ENCODE measurements around the gene MYBPC2. TPM values are rescaled to one million over a fixed set of nuclear protein-coding genes. Genes with fewer than 3 reads are reported as not detected.

The MYBPC2 gene
- total and polyA plus RNA-seq, 2 of the 4 experiments (the other 2 are of a cell fraction) = not detected

GRCh38 chr19:50515168-50515561 lies 82.5 kb downstream of the MYBPC2 start:
- ATAC-seq (ENCODE audit: low read depth) = no peak
- TF ChIP-seq RCOR1 (IDR thresholded peaks at IDR 0.05; ENCODE audit: insufficient replicate concordance, low read length) (no peak), NFE2L2 (IDR thresholded peaks at IDR 0.05; ENCODE audit: low read depth, low read length) (no peak)
- no peak overlapping the region for H2BK120ac ChIP-seq (ENCODE audit: low read depth, low read length)
- H2BK15ac ChIP-seq (ENCODE audit: low read depth, low read length) = no peak overlapping the region
- peaks cover 5 to 7% of the 10 kb centered on the region in 2 experiments; a peak in 3 of 4 replicates for H3K79me1 ChIP-seq (ENCODE audit: low read depth in 1 of 2, low read length in 2 of 2)
- H2BK20ac ChIP-seq (ENCODE audit: low read depth, low read length) = no peak overlapping the region
- no peak overlapping the region for H4K91ac ChIP-seq (ENCODE audit: insufficient read depth, low read depth, low read length)
- dilution Hi-C loops (cut with HindIII; ENCODE audit: low sequenced_read_pairs, unreplicated experiment) (no loop called here), in situ Hi-C loops (cut with MboI; ENCODE audit: low sequenced_read_pairs) (no loop called here), intact Hi-C loops (cut with micrococcal nuclease) (no loop called here)
- H2AFZ ChIP-seq (replicated peaks; ENCODE audit: low read length, poor library complexity) = no peak overlapping the region
- no peak overlapping the region for H3K9ac ChIP-seq (ENCODE audit: low read depth, low read length)
- no peaks in the 10 kb centered on the region for H3K9me3 ChIP-seq (ENCODE audit: control insufficient read depth, insufficient read depth, low read length)
- H3K4me2 ChIP-seq (ENCODE audit: low read depth, low read length) = no peak overlapping the region
- no peak overlapping the region for H2AK5ac ChIP-seq (ENCODE audit: low read depth, low read length)
- H3K18ac ChIP-seq (ENCODE audit: low read depth, low read length) = no peak overlapping the region
- DNase-seq = no peak
- WGBS, 2 experiments (ENCODE audit: extremely low coverage in 2 of 2, insufficient read length in 1 of 2) = 62% methylated on average over 3 of the region's 11 CpGs; no CpG with 5 or more reads in 1 of the 2 experiments
- no peak overlapping the region for H3K23ac ChIP-seq (ENCODE audit: low read depth, low read length)
- ChIA-PET POLR2A (ENCODE audit: unreplicated experiment) (no interaction called here), CTCF (no interaction called here)
- no peak overlapping the region for H4K5ac ChIP-seq (ENCODE audit: low read depth, low read length)
- H4K8ac ChIP-seq (ENCODE audit: low read depth in 2 of 2, low read length in 2 of 2) = no peak overlapping the region
- H3K27ac ChIP-seq (ENCODE audit: insufficient read depth, low read length) = no peak overlapping the region
- BruUV-seq (replicated peaks) = no TSS peak
- H3K56ac ChIP-seq (ENCODE audit: extremely low read depth, insufficient read depth, low read length) = no peak overlapping the region
- H3K14ac ChIP-seq (replicated peaks; ENCODE audit: low read depth, low read length) = no peak overlapping the region
- no peak overlapping the region for H2BK5ac ChIP-seq (ENCODE audit: low read depth, low read length, poor library complexity, severe bottlenecking)
- H3K9me1 ChIP-seq (ENCODE audit: insufficient read depth, low read length) = no peaks in the 10 kb centered on the region; the same call in 1 of the 2 replicates
- no peaks in the 10 kb centered on the region for H3K36me3 ChIP-seq (ENCODE audit: control insufficient read depth, insufficient read depth, low read length)
- no peaks in the 10 kb centered on the region for H4K20me1 ChIP-seq (ENCODE audit: insufficient read depth, low read length)
- H2AK9ac ChIP-seq (replicated peaks; ENCODE audit: low read depth, low read length, poor library complexity) = no peak overlapping the region
- no peaks in the 10 kb centered on the region for H3K27me3 ChIP-seq (ENCODE audit: control insufficient read depth, insufficient read depth, low read length)
- H3K4ac ChIP-seq (ENCODE audit: low read depth, low read length) = no peak overlapping the region
- H3K4me3 ChIP-seq (ENCODE audit: insufficient read depth, low read depth, low read length) = no peak overlapping the region
- H3K4me1 ChIP-seq (ENCODE audit: control insufficient read depth, insufficient read depth, low read length) = peaks cover under 1% of the 10 kb centered on the region

Other genes with a start within 250 kb of the MYBPC2 start
- not detected in 2 replicates for gene MYH14, start 229.3 kb upstream of the MYBPC2 start, total RNA-seq (2012; rRNA removed)
- gene MYH14, start 229.3 kb upstream of the MYBPC2 start, polyA plus RNA-seq (2012; rRNA removed) = not detected in 2 replicates
- not detected in 2 replicates for gene KCNC3, start 103.5 kb upstream of the MYBPC2 start, total RNA-seq (2012; rRNA removed)
- gene KCNC3, start 103.5 kb upstream of the MYBPC2 start, polyA plus RNA-seq (2012; rRNA removed) = 0.07 and 0.13 TPM in 2 replicates
- gene NAPSA, start 67.3 kb upstream of the MYBPC2 start, total RNA-seq (2012; rRNA removed) = not detected in 2 replicates
- gene NAPSA, start 67.3 kb upstream of the MYBPC2 start, polyA plus RNA-seq (2012; rRNA removed) = 0.24 and 0.39 TPM in 2 replicates
- gene NR1H2, start 56.4 kb upstream of the MYBPC2 start, total RNA-seq (2012; rRNA removed) = 34.7 and 37.8 TPM in 2 replicates
- 48.4 and 51.5 TPM in 2 replicates for gene NR1H2, start 56.4 kb upstream of the MYBPC2 start, polyA plus RNA-seq (2012; rRNA removed)
- 13.1 and 13.8 TPM in 2 replicates for gene POLD1, start 48.5 kb upstream of the MYBPC2 start, total RNA-seq (2012; rRNA removed)
- gene POLD1, start 48.5 kb upstream of the MYBPC2 start, polyA plus RNA-seq (2012; rRNA removed) = 28.9 and 40.2 TPM in 2 replicates
- not detected in 2 replicates for gene SPIB, start 14.0 kb upstream of the MYBPC2 start, total RNA-seq (2012; rRNA removed)
- gene SPIB, start 14.0 kb upstream of the MYBPC2 start, polyA plus RNA-seq (2012; rRNA removed) = not detected in 2 replicates
- 11.3 and 12.2 TPM in 2 replicates for gene EMC10, start 43.6 kb downstream of the MYBPC2 start, total RNA-seq (2012; rRNA removed)
- gene EMC10, start 43.6 kb downstream of the MYBPC2 start, polyA plus RNA-seq (2012; rRNA removed) = 90.9 and 103 TPM in 2 replicates
- 0.28 TPM in 1 of 2 replicates, not detected in the other for gene GARIN5A, start 44.0 kb downstream of the MYBPC2 start, total RNA-seq (2012; rRNA removed)
- gene GARIN5A, start 44.0 kb downstream of the MYBPC2 start, polyA plus RNA-seq (2012; rRNA removed) = 0.49 and 0.53 TPM in 2 replicates
- 12.2 and 15.3 TPM in 2 replicates for gene JOSD2, start 78.3 kb downstream of the MYBPC2 start, total RNA-seq (2012; rRNA removed)
- 54.1 and 68.6 TPM in 2 replicates for gene JOSD2, start 78.3 kb downstream of the MYBPC2 start, polyA plus RNA-seq (2012; rRNA removed)
- not detected in 2 replicates for gene ASPDH, start 81.0 kb downstream of the MYBPC2 start, total RNA-seq (2012; rRNA removed)
- not detected in 2 replicates for gene ASPDH, start 81.0 kb downstream of the MYBPC2 start, polyA plus RNA-seq (2012; rRNA removed)
- not detected in 2 replicates for gene LRRC4B, start 135.5 kb downstream of the MYBPC2 start, total RNA-seq (2012; rRNA removed)
- 0.03 TPM in 2 replicates for gene LRRC4B, start 135.5 kb downstream of the MYBPC2 start, polyA plus RNA-seq (2012; rRNA removed)
- gene SYT3, start 207.0 kb downstream of the MYBPC2 start, total RNA-seq (2012; rRNA removed) = not detected in 2 replicates
- gene SYT3, start 207.0 kb downstream of the MYBPC2 start, polyA plus RNA-seq (2012; rRNA removed) = 0.05 TPM in 1 of 2 replicates, not detected in the other
- gene C19orf81, start 216.6 kb downstream of the MYBPC2 start, total RNA-seq (2012; rRNA removed) = not detected in 2 replicates
- gene C19orf81, start 216.6 kb downstream of the MYBPC2 start, polyA plus RNA-seq (2012; rRNA removed) = 0.31 and 1.1 TPM in 2 replicates